Astrocyte of the cerebellum (primary cell): ENCODE measurements around the gene AVEN.
"Not testable (repeated sequence)": the region's sequence is repeated elsewhere in the genome, so short reads cannot be mapped to it uniquely, and the experiment has no call there.

Source experiments
- DNase-seq: peaks from one replicate; pipeline ENCODE4 v3.0.0-alpha.2; 2011; ENCODE audit warnings: low read depth
- H3K4me3 ChIP-seq: 2 replicates; pipeline ENCODE4 v1.5.1; 2011; ENCODE audit warnings: mild to moderate bottlenecking, low read depth, low read length, moderate library complexity
- CTCF ChIP-seq: IDR thresholded peaks from 2 replicates; pipeline ENCODE4 v1.5.1; 2012; ENCODE audit warnings: low read length, low read depth, moderate library complexity, mild to moderate bottlenecking; ENCODE audit errors: missing control alignments
- in situ Hi-C: cut with HindIII; loops from 2 replicates; pipeline ENCODE4 v1.10.0; 2017; ENCODE audit warnings: low sequenced_read_pairs

Gene AVEN

GRCh38 chr15:34025252-34025651 is 13.8 kb downstream of the AVEN start:
- in situ Hi-C loops = no loop called here
- H3K4me3 ChIP-seq = no peak overlapping the region
- TF ChIP-seq CTCF = no peak
- no peak for DNase-seq

GRCh38 chr15:34023907-34024306 is 15.1 kb downstream of the AVEN start:
- in situ Hi-C loops = no loop called here
- DNase-seq = no peak
- no peak overlapping the region for H3K4me3 ChIP-seq
- no peak for TF ChIP-seq CTCF

- DNase-seq = no peak
- in situ Hi-C loops = no loop called here
- TF ChIP-seq CTCF = no peak
Measured at GRCh38 chr15:34019369-34019990, 19.5 kb downstream of the AVEN start.

GRCh38 chr15:34018738-34019137 is 20.3 kb downstream of the AVEN start:
- H3K4me3 ChIP-seq, DNase-seq, in situ Hi-C loops: not testable (repeated sequence)

More at GRCh38 chr15:34019369-34019990, 19.5 kb downstream of the AVEN start:
- no peak overlapping the region for H3K4me3 ChIP-seq

- TF ChIP-seq CTCF = no peak
- in situ Hi-C loops = no loop called here
- no peak overlapping the region for H3K4me3 ChIP-seq
- peak; percentile 4 for DNase-seq
Measured at GRCh38 chr15:34018021-34018645, 20.9 kb downstream of the AVEN start.

- TF ChIP-seq CTCF = no peak
- DNase-seq = peak; percentile 40
- in situ Hi-C loops = no loop called here
- no peak overlapping the region for H3K4me3 ChIP-seq
Measured at GRCh38 chr15:34014556-34014955, 24.4 kb downstream of the AVEN start.

- TF ChIP-seq CTCF = no peak
- no peak overlapping the region for H3K4me3 ChIP-seq
- in situ Hi-C loops = no loop called here
- no peak for DNase-seq
Measured at GRCh38 chr15:34013746-34014145, 25.3 kb downstream of the AVEN start.
